ENCODE results near the gene TMCO4.
A peak's percentile ranks its signal among the peaks of the same experiment; 100 is the strongest.

GRCh38 chr1:19799230-19800075, at the start of gene TMCO4:
- no peak for TF ChIP-seq BACH1 (IDR thresholded peaks at IDR 0.05; ENCODE audit: low read length)
- TF ChIP-seq CTCF (IDR thresholded peaks at IDR 0.05; ENCODE audit: control extremely low read depth in 1 of 3, insufficient read depth in 1 of 3, low read depth in 1 of 3, low read length in 3 of 3), result peak; percentile 4 to 34 (median 9)
- no peak for TF ChIP-seq POLR2AphosphoS5 (IDR thresholded peaks at IDR 0.05; ENCODE audit: low read depth, low read length)
- TF ChIP-seq YY1 (IDR thresholded peaks at IDR 0.05; ENCODE audit: low read depth, low read length), result no peak
- TF ChIP-seq ATF2 (IDR thresholded peaks at IDR 0.05; ENCODE audit: low read length), result no peak
- TF ChIP-seq SUZ12 (IDR thresholded peaks at IDR 0.05; ENCODE audit: low read length), result 0 out of 2 replicates have a peak, but pooled peaks have one; percentile 15
- no peak for TF ChIP-seq CBX5 (IDR thresholded peaks at IDR 0.05; ENCODE audit: low read depth, low read length)
- no peak for TF ChIP-seq POLR2A (IDR thresholded peaks at IDR 0.05; ENCODE audit: control extremely low read depth in 1 of 2, low read depth in 2 of 2, low read length in 2 of 2)
- TF ChIP-seq BRCA1 (IDR thresholded peaks at IDR 0.05; ENCODE audit: low read depth, low read length), result no peak
- no peak for TF ChIP-seq EZH2 (IDR thresholded peaks at IDR 0.05; ENCODE audit: low read depth, low read length, severe bottlenecking)
- TF ChIP-seq CREB1 (IDR thresholded peaks at IDR 0.05), result no peak
- no peak; a peak in 1 of 4 replicates for TF ChIP-seq RAD21 (IDR thresholded peaks at IDR 0.05 in 1 of 2, conservative IDR thresholded peaks at IDR 0.05 in 1 of 2; ENCODE audit: low read depth in 2 of 2, low read length in 2 of 2)

Measured in H1 (cell line).